HG02759 (cell line): Measurements from ENCODE around the gene CHRNA1.

Source experiments
- ATAC-seq: cut with Tn5 transposase; IDR thresholded peaks from one replicate; pipeline ENCODE4 v1.9.1; 2021; ENCODE audit warnings: mild to moderate bottlenecking, moderate library complexity; ENCODE audit not compliant: unreplicated experiment

The CHRNA1 gene

GRCh38 chr2:174764280-174765255, at the start of gene CHRNA1:
TSS of gene CHRNA1 (minus strand) at chr2:174764472. CDS start at chr2:174764394, 78 bp downstream.
- ATAC-seq, result peak; percentile 69

DNA sequence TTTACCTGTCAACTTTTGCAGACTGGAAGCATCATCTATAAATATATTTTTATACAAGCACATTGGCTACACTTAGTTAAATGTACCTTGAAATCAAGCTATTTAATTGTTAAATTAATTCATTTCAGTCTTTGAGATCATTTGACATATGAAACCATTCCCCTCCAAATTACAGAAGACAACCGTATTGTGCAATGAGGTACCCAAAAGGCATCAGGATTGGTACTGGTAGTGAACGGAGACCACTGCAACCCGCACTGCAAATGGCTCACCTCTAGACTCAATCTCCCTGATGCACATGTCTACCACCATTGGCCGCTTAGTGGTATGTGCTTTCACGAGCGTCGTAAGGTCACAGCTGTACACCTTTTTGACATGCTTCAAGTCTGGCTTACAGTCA, 47.8 kb upstream of the CHRNA1 start:
- ATAC-seq, result no peak

DNA sequence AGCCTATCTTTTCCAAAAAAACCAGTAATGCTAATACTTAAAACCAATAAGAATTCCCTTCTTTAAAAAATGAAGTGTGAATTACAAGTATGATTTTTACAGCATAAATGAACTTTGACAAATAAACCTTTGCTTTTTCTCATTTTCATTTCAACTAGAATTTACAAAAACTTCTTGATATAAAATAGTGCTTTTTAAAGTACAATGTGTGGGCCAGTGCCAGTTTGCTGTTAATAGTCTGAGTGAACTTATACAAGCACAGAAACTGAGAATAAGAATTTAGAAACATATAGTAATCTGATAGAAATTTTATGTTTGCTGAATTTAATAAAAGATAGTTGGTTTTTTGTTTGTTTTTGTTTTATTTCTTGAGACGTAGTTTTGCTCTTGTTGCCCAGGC, 43.7 kb upstream of the CHRNA1 start:
- no peak for ATAC-seq

- ATAC-seq, result no peak
Measured at GRCh38 chr2:174805803-174806202, 41.5 kb upstream of the CHRNA1 start.

- no peak for ATAC-seq
Measured at GRCh38 chr2:174802459-174802858, 38.2 kb upstream of the CHRNA1 start.

DNA sequence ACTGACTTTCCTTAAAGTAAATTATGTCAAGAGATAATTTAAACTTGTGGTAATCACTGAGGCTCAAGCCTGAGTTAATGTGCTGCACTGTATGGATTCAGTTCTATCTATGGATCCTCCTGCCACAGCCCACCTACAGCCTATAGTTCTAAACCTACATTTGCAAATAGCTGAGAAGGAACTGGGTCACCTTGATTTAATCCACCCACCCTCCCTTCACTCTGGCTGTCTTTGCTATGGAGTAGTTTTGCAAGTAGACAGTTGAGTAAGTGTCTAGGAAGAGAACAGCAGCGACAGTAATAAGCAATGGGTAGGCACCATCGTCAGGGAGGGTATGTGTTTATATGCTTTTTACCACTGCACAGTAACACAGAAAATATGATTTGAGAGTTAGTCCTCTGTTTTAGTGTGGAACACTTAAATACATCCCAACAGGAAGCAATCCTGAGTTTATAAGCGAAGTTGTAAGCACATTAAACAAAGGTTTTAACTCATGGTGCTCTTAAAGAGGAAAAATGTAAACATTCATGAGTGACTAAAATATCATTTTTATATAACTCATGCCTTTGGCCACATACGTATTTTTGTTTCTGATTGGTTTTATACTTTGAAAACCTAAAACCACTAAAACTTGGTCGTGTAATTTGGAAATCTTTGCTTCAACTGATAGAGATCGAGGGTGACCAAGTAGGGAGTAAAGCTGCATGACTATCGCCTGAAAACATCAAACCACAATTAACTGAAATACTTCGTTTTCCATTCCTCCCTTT, 36.3 kb upstream of the CHRNA1 start:
- ATAC-seq, result no peak

DNA sequence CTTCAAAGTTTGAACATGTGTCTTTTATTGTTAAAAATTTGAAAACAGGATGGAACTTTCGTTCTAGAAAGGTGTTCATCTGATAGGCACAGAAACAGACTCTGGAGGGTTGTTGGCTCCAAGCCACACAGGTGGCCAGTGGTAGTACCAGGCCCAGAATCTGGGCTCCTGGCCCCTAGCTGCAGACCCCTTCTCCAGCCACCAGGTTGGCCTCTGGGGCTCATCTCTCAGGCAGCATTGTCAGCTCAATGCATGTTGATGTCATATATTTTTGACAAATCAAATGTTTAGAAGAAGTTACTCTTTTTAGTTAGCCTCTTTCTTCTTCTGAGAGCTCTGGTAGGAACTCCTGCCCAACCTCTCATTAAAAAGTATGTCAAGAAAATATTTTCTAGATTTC, 34.5 kb upstream of the CHRNA1 start:
- no peak for ATAC-seq

DNA sequence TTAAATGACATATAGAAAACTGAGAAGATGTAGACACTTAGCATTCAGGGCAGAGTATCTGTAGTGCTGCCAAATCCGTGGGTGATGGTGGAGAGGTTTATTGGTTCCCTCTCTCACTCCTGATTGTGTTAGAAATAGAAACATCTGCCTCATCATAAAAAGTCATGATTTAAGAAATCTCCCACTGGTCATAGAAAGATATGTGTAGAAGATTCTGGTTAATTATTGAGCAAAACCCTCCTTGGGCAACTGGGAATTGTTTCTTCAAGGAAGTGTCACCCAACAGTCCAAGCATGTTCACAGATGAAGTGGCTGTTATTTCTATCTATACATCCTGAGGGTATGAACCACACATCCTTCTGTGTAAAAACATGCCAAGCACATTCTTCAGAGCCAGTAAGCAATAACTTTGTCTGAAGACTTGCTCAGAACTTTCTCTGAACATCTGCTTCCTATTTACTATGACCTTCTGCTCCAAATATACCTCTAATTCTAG, 33.6 kb upstream of the CHRNA1 start:
- no peak for ATAC-seq

DNA sequence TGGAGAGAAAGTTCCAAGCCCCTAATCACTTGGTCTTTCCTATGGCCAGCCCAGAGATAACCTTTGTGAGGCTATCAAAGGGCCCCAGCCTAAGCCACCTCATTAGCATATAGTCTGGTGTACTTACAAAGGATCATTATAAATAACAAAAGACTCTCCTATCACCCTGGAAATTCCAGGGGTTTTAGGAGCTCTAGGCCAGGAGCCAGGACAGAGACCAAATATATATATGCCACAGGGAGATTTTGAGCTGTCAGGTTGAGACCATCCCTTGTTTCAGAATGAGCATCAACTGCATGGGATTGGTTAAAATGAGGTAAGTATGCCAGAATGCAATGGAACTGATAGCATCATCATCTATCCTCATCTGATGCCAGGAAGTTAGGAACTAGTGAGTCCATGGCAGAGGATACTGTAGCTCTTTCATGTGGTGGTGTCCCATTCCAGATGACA, 32.1 kb upstream of the CHRNA1 start:
- ATAC-seq, result no peak

DNA sequence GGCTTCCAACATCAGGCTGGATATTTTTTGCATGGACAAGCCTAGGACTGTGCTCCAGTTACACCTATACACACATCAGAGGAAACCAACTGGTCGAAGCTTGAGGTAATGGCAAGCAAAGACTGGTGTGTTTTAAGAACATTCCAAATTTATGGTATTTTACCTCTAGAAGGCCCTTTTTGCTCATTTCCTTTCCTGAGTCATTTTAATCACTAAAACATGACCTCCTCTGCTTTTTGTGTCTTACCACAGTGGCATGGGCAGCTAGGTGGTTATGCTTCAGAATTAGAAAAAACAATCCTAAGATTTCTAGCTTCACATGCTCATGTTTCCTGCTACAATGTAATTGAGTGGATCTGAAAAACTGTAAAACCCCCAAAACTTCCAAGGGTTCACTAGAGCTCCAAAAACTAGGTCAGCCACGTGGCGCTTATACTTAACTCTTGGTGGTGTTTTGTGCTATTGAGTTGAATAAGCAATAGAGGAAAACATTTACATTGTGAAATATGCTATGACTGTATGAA, 30.6 kb upstream of the CHRNA1 start:
- no peak for ATAC-seq

DNA sequence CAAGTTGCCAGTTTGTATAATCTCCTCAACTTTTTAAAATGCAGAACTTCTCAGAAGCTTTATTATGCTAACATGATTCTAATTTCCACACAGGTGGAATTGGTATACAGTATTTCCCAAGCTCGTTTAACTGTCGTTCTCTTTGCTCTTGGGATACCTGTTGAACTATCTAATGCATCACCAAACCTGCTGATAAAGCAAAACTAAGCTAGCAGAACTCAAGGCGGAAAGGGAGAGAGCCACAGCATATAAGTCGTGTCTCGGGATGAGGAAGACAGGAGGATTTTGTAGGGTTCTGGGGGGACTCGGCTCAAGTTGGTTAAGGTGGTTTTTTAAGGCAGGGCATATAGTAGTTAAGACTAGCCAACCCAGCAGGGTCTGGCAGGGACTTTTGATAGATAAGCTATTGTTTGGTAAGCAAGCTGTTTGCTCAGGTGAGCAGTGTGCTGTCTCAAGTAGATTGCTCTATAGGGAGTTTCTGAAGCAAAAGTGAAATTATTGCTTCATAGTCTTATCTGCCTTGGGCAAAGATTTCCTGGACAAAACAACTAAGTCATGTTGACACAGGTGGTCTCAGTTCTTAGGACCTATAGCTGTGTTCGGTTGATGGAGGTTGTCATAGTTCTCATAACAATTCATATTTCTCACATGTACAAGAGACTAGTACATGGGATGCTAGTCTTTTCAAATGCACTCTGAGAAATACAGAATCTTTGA, 28.2 kb upstream of the CHRNA1 start:
- no peak for ATAC-seq

DNA sequence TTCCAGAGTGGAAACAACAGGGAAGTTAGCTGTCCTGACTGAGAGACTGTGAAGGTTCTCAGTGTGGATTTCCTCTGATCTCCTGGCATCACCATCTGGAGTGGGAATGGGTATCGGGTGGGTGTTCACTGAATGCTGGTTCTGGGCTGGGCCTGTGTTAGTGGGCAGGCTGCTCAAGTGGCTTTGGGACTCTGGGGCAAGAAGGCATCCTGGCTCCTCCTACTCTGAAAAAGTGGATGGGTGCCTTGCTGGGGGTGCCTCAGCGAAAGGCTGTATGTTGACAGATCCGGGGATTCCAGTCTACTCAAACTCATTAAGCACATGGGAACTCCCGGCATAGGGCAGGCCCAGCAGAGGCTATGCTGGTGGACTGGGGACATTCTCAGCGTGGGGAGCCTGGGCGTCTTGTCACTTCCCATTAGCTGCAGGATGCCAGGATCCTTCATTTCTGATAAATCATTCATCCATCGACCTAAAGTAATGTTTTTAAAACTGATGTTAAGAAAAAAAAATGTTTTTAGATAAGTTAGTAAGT, 27.5 kb upstream of the CHRNA1 start:
- ATAC-seq, result no peak

GRCh38 chr2:174791020-174791419, 26.7 kb upstream of the CHRNA1 start:
- no peak for ATAC-seq

- no peak for ATAC-seq
Measured at GRCh38 chr2:174789001-174789400, 24.7 kb upstream of the CHRNA1 start.

- no peak for ATAC-seq
Measured at GRCh38 chr2:174788291-174788929, 24.1 kb upstream of the CHRNA1 start.

GRCh38 chr2:174787487-174788205, 23.4 kb upstream of the CHRNA1 start:
- no peak for ATAC-seq

GRCh38 chr2:174786066-174786725, 21.9 kb upstream of the CHRNA1 start:
- no peak for ATAC-seq

DNA sequence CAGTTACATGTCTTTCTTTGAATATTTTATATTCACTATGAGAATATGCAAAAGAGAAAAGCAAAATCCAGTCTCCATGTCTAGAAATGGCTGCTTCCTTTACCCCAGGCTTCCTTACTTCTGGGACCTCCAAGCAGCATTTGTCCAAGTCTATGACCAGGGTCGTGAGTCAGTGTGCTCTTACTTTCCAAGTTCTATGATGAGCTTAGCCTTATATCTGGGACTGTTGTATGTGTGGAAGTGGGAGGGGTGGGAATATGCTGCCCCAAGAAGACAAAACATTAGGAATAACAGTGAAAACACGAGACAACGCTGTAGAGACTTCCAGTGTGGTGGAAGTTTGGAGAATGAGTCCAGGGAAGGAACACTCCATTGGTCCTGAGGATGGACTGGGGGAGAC, 21.2 kb upstream of the CHRNA1 start:
- ATAC-seq, result no peak

- no peak for ATAC-seq
Measured at GRCh38 chr2:174784909-174785308, 20.6 kb upstream of the CHRNA1 start.
